HS-5 (cell line): Measurements from ENCODE around the gene TANC2.

Experiments used
- DNase-seq: peaks from one replicate; pipeline ENCODE4 v3.0.0-alpha.2; 2012; ENCODE audit warnings: low read depth

The TANC2 gene

GRCh38 chr17:63001689-63002394 lies 35.8 kb downstream of the TANC2 start:
- no peak for DNase-seq

GRCh38 chr17:63002625-63003024 lies 36.6 kb downstream of the TANC2 start:
- DNase-seq = no peak

- no peak for DNase-seq
Observed at GRCh38 chr17:63015824-63016223, 49.8 kb downstream of the TANC2 start.
